Thyroid gland (tissue), 4 donors: ENCODE data around the gene NPC1L1.

Experiments used
- CTCF ChIP-seq, 6 experiments: fragments of 200-600 bp in 3 of 6; fragments of 450-650 bp in 3 of 6; sonication (generic) in 3 of 6; IDR thresholded peaks; one replicate each; pipeline ENCODE4 v1.5.1; 2016 to 2019; ENCODE audit warnings: antibody characterized with exemption in 6 of 6, mild to moderate bottlenecking in 2 of 6, inconsistent platforms in 1 of 6, moderate library complexity in 1 of 6
- POLR2A ChIP-seq, 2 donors: fragments of 450-650 bp; IDR thresholded peaks; one replicate each; pipeline ENCODE4 v1.6.1; 2017; ENCODE audit warnings: antibody characterized with exemption in 2 of 2, mild to moderate bottlenecking in 2 of 2, moderate library complexity in 1 of 2

DNA sequence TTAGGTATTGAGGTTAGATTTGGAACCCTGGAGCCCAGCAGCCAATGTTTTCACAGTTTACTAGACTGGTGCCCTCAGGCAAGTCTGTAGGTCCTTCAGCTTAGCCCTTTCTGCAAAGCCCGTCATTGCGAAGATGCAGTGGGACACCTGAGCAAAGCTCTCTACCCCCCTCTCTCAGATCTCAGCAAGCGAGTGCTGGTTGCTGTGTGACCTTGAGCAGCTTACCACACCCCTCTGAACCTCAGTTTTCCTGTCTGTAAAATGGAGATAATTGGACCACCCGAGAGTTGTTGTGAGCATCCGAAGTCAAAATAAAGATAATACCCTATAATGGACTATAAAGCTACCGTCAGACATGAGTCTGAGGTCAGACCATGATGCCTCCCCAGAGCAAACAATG, 3.7 kb downstream of the NPC1L1 start:
- no peak for TF ChIP-seq POLR2A (IDR thresholded peaks at IDR 0.05)
- TF ChIP-seq CTCF (IDR thresholded peaks at IDR 0.05), result no peak
